Measurements from ENCODE around the gene ETV6.
"Not testable (repeated sequence)": the region's sequence is repeated elsewhere in the genome, so short reads cannot be mapped to it uniquely, and the experiment has no call there.

ETV6 gene

DNA sequence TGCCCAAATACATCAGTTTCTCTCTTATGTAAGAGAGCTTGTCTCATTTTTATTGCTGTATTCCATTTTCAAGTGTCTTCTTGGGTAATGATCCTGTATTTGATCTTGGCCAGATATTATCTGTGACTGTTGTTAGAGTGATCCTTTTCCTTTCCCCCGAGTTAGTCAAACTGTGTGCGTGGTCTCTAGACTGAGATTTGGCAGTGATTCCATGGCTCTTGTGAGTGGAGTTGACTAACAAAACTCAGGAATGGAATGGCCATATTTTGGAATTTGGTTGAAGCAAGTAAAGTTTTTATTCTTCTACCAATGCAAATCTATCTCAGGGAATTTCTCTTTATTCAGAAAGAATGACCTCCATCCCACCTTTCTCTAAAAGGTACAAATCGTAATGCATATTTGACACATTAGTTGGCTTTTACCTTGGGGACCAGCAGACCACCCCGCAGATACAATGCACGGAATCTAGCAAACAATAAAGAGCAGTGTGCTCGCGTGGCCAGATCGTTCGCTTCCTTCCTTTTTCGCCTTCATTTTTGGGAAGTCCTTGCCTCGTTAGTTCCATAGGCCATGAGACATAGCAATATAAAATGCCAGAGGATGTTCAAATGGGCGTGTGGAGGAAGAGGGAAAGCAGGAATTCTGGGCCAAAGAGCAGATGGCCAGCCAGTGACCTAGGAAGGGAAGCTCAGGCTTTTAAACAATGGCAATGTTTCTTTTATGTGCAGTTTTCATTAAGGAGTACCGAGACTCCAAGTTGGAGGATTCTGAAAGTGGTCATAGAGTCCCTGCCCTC, 24.4 kb downstream of the ETV6 start:
- H3K4me3 Mint-ChIP-seq: no peak overlapping the region
- no peak overlapping the region for H3K27ac Mint-ChIP-seq
- no peak for ATAC-seq
- no peaks in the 10 kb centered on the region for H3K9me3 Mint-ChIP-seq
- DNase-seq: no peak
- no peaks in the 10 kb centered on the region for H3K27me3 Mint-ChIP-seq
- peaks cover 52% of the 10 kb centered on the region for H3K4me1 Mint-ChIP-seq

- DNase-seq: no peak
- no peaks in the 10 kb centered on the region for H3K27me3 Mint-ChIP-seq
- no peak overlapping the region for H3K27ac Mint-ChIP-seq
- peaks cover 41% of the 10 kb centered on the region for H3K4me1 Mint-ChIP-seq
- H3K4me3 Mint-ChIP-seq: no peak overlapping the region
- no peak for ATAC-seq
- no peaks in the 10 kb centered on the region for H3K9me3 Mint-ChIP-seq
Observed at GRCh38 chr12:11674894-11675390, 25.5 kb downstream of the ETV6 start.

GRCh38 chr12:11676052-11676451, 26.6 kb downstream of the ETV6 start:
- no peak for ATAC-seq
- H3K27ac Mint-ChIP-seq: peak overlapping the region in 1 of 2 donors; percentile 0
- DNase-seq: no peak
- H3K4me3 Mint-ChIP-seq: no peak overlapping the region
- no peaks in the 10 kb centered on the region for H3K9me3 Mint-ChIP-seq
- peaks cover 40% of the 10 kb centered on the region for H3K4me1 Mint-ChIP-seq
- H3K27me3 Mint-ChIP-seq: no peaks in the 10 kb centered on the region

DNA sequence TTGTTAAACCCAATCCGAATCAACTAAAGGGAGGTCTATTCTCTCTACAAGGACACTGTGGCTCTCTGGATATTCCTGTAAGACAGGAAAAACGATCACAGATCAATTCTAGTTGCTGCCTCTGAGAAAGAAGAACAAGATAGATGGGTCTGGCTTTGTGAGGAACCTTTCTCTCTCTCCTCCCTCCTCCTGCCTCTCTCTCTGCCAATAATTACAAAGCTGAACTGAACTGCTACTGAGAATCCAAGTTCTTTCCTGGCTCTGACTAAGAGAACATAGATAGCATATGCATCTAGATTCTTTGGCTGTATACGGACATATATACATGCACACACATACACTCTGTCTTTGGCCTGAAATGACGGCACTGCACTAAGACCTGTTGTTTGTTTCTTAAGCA, 27.6 kb downstream of the ETV6 start:
- no peak overlapping the region for H3K27ac Mint-ChIP-seq
- ATAC-seq: no peak
- H3K9me3 Mint-ChIP-seq: peaks cover 0 to 7% of the 10 kb centered on the region in 2 donors
- peaks cover 36% of the 10 kb centered on the region for H3K4me1 Mint-ChIP-seq
- no peak overlapping the region for H3K4me3 Mint-ChIP-seq
- H3K27me3 Mint-ChIP-seq: no peaks in the 10 kb centered on the region
- DNase-seq: no peak

GRCh38 chr12:11677752-11678151, 28.3 kb downstream of the ETV6 start:
- no peak overlapping the region for H3K27ac Mint-ChIP-seq
- H3K4me3 Mint-ChIP-seq: no peak overlapping the region
- H3K9me3 Mint-ChIP-seq: peaks cover 0 to 11% of the 10 kb centered on the region in 2 donors
- ATAC-seq (no peak), DNase-seq (no peak)
- H3K27me3 Mint-ChIP-seq: no peaks in the 10 kb centered on the region
- H3K4me1 Mint-ChIP-seq: peaks cover 29% of the 10 kb centered on the region

- Mint-ChIP-seq H3K27me3 (no peaks in the 10 kb centered on the region), H3K27ac (no peak overlapping the region), H3K4me3 (no peak overlapping the region), H3K9me3 (peaks cover 0 to 11% of the 10 kb centered on the region in 2 donors), H3K4me1 (peaks cover 32% of the 10 kb centered on the region)
- DNase-seq (no peak), ATAC-seq (no peak)
Observed at GRCh38 chr12:11678781-11679180, 29.3 kb downstream of the ETV6 start.

- DNase-seq (no peak), ATAC-seq (no peak)
- Mint-ChIP-seq H3K27me3 (no peaks in the 10 kb centered on the region), H3K4me3 (no peak overlapping the region), H3K4me1 (peaks cover 29% of the 10 kb centered on the region), H3K9me3 (peaks cover 0 to 11% of the 10 kb centered on the region in 2 donors), H3K27ac (no peak overlapping the region)
Observed at GRCh38 chr12:11681207-11681606, 31.7 kb downstream of the ETV6 start.

- H3K4me1 Mint-ChIP-seq: peaks cover 24% of the 10 kb centered on the region
- peaks cover 0 to 11% of the 10 kb centered on the region in 2 donors for H3K9me3 Mint-ChIP-seq
- H3K27me3 Mint-ChIP-seq, H3K4me3 Mint-ChIP-seq, ATAC-seq, DNase-seq: not testable (repeated sequence)
- H3K27ac Mint-ChIP-seq: peak overlapping the region in 1 of 2 donors; percentile 27
Observed at GRCh38 chr12:11681695-11682094, 32.2 kb downstream of the ETV6 start.

DNA sequence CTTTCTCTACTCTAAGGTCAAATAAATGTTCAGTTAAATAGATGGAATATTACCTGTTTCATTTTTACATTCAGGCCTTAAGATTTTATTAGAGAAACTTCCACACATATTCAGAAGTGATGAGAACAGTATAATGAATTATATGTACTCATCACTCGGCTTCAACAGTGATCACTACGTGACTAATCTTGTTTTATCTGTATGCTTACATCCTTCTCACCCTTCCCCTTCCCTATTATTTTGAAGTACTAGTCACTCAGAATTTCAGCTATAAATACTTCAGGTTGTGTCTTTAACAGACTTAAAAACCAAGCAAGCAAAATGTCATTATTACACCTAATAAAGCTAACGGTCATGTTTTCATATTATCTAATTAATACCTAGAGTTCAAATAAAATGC, 34.9 kb downstream of the ETV6 start:
- H3K27ac Mint-ChIP-seq: no peak overlapping the region
- peaks cover 37% of the 10 kb centered on the region for H3K4me1 Mint-ChIP-seq
- ATAC-seq: no peak
- no peaks in the 10 kb centered on the region for H3K27me3 Mint-ChIP-seq
- peaks cover 0 to 11% of the 10 kb centered on the region in 2 donors for H3K9me3 Mint-ChIP-seq
- H3K4me3 Mint-ChIP-seq: no peak overlapping the region
- no peak for DNase-seq

DNA sequence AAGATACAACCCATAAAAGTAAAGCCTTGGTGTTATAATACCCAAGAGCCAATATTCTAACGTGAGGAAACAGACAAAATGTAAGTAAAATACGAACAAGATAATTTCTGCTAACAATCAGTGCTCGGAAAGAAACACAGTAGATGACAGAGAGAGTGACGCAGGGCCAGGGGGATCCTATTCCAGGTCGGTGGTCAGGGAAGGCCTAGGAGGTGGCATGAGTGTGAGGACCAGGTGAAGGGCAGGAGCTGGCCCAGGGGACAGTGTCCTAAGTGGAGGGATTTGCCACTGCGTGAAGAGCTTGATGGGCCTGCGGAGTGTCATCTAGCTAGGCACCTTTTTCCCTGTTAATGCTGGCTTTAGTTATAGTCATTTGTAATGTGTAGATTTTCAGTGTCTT, 35.3 kb downstream of the ETV6 start:
- ATAC-seq (no peak), DNase-seq (no peak)
- Mint-ChIP-seq H3K4me1 (peaks cover 39% of the 10 kb centered on the region), H3K27me3 (no peaks in the 10 kb centered on the region), H3K27ac (no peak overlapping the region), H3K4me3 (no peak overlapping the region), H3K9me3 (peaks cover 0 to 11% of the 10 kb centered on the region in 2 donors)

DNA sequence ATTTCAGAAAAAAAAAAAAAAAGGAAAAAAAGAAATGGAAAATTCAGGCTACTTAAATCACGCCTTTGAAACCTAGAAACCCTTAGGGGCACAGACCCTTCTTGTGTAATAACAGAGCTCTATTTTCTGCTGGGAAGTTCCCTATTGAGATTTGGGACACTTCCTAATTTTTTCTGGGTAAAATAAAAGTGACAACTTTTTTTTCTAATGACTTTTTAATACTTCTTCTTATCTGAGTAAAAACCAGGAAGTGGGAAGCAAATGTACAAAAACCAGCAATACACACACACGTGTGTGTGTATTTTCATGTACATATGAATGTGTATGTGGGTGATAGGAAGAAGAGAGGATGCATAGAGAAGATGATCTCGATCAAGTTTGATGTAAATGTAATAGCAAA, 35.8 kb downstream of the ETV6 start:
- Mint-ChIP-seq H3K27ac (no peak overlapping the region), H3K4me1 (peaks cover 44% of the 10 kb centered on the region), H3K4me3 (no peak overlapping the region), H3K9me3 (peaks cover 0 to 11% of the 10 kb centered on the region in 2 donors), H3K27me3 (no peaks in the 10 kb centered on the region)
- ATAC-seq (no peak), DNase-seq (no peak)

DNA sequence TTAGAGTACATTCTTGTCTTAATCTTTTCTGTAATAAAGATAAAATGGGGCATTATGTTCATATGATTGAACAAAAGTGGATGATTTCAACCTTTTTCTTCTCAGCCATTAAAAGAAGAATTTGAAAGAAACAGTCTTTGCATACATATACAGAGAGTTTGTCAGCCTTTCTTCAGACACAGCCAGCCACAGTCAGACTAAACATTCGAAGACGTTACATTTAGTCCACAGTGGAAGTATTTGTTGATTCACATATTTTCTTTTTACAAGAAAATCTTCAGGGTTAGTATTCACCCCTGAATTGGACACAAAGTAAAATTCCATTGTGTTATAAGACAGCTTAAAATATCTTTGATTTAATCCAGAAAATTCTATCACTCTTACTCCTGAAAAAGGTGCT, 36.2 kb downstream of the ETV6 start:
- no peak for DNase-seq
- no peak overlapping the region for H3K4me3 Mint-ChIP-seq
- no peaks in the 10 kb centered on the region for H3K27me3 Mint-ChIP-seq
- peaks cover 45% of the 10 kb centered on the region for H3K4me1 Mint-ChIP-seq
- ATAC-seq: no peak
- no peak overlapping the region for H3K27ac Mint-ChIP-seq
- H3K9me3 Mint-ChIP-seq: peaks cover 0 to 11% of the 10 kb centered on the region in 2 donors

GRCh38 chr12:11686120-11686519, 36.6 kb downstream of the ETV6 start:
- H3K27ac Mint-ChIP-seq: no peak overlapping the region
- no peak for ATAC-seq

GRCh38 chr12:11687528-11687927, 38.1 kb downstream of the ETV6 start:
- H3K9me3 Mint-ChIP-seq: no peaks in the 10 kb centered on the region
- H3K4me1 Mint-ChIP-seq: peaks cover 45% of the 10 kb centered on the region
- H3K4me3 Mint-ChIP-seq: no peak overlapping the region
- no peak for ATAC-seq
- H3K27ac Mint-ChIP-seq: no peak overlapping the region
- no peak for DNase-seq
- H3K27me3 Mint-ChIP-seq: no peaks in the 10 kb centered on the region

More at GRCh38 chr12:11686120-11686519, 36.6 kb downstream of the ETV6 start:
- H3K27me3 Mint-ChIP-seq: no peaks in the 10 kb centered on the region
- H3K9me3 Mint-ChIP-seq: peaks cover 0 to 11% of the 10 kb centered on the region in 2 donors
- DNase-seq: no peak
- no peak overlapping the region for H3K4me3 Mint-ChIP-seq
- peaks cover 45% of the 10 kb centered on the region for H3K4me1 Mint-ChIP-seq

DNA sequence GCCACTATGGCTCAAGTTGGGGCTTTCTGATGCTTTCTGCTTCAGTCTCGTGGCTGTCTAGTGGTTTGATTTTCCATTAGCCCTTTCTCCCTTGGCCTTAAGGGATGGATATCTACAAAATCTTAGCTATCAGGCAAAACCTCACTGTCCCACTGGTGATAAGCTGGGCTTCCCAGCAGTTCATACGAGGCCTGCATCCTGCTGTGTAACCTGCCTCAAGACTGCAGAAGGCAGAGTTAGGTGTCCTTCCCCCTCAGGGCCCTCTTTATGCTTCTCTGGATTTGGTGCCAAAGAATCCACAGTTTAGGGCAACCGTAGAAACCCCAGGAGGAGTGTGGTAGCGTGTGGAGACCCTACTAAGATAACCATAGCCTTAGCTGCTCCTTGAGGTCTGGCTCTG, 38.9 kb downstream of the ETV6 start:
- Mint-ChIP-seq H3K9me3 (no peaks in the 10 kb centered on the region), H3K4me3 (no peak overlapping the region), H3K4me1 (peaks cover 41% of the 10 kb centered on the region), H3K27me3 (no peaks in the 10 kb centered on the region), H3K27ac (no peak overlapping the region)
- ATAC-seq: no peak
- no peak for DNase-seq

- ATAC-seq (no peak), DNase-seq (no peak)
- Mint-ChIP-seq H3K9me3 (no peaks in the 10 kb centered on the region), H3K4me1 (peaks cover 37% of the 10 kb centered on the region), H3K27me3 (no peaks in the 10 kb centered on the region), H3K4me3 (no peak overlapping the region), H3K27ac (no peak overlapping the region)
Observed at GRCh38 chr12:11688831-11689230, 39.4 kb downstream of the ETV6 start.

Measured in stimulated activated naive CD8-positive, alpha-beta T cell treated with anti-CD3 and anti-CD28 coated beads, Interleukin-15, amount 100 ng/mL, for 72 hours (primary cell).